Gastrocnemius medialis (tissue), 4 donors: Measurements from ENCODE around the gene NLGN4X.

Experiments used
- CTCF ChIP-seq, 5 experiments: fragments of 450-650 bp in 3 of 5; fragments of 200-600 bp in 2 of 5; sonication (generic) in 2 of 5; IDR thresholded peaks in 4 of 5; conservative IDR thresholded peaks in 1 of 5; 1 replicate in 4 of 5; 2 replicates in 1 of 5; pipeline ENCODE4 v1.5.1; 2016 to 2019; ENCODE audit warnings: antibody characterized with exemption in 5 of 5, mild to moderate bottlenecking in 3 of 5, moderate library complexity in 3 of 5
- POLR2A ChIP-seq, 2 donors: fragments of 450-650 bp; IDR thresholded peaks; one replicate each; pipeline ENCODE4 v1.6.1; 2017; ENCODE audit warnings: antibody characterized with exemption in 2 of 2, mild to moderate bottlenecking in 2 of 2, moderate library complexity in 2 of 2

GRCh38 chrX:5928224-5928623, 300.4 kb downstream of the NLGN4X start:
- TF ChIP-seq CTCF (IDR thresholded peaks at IDR 0.05 in 4 of 5, conservative IDR thresholded peaks at IDR 0.05 in 1 of 5) (no peak), POLR2A (IDR thresholded peaks at IDR 0.05) (no peak)
